Endothelial cell of umbilical vein (primary cell): ENCODE results near the gene ASPSCR1. TPM values are rescaled to one million over a fixed set of nuclear protein-coding genes. Genes with fewer than 3 reads are reported as not detected.
"Not testable (repeated sequence)": the region's sequence is repeated elsewhere in the genome, so short reads cannot be mapped to it uniquely, and the experiment has no call there.

Source experiments
- BruUV-seq: library from RNA; stranded (reverse); fragments of 400-500 nt; replicated peaks from 2 replicates; lab custom pipeline; 2021; lab: Mats Ljungman, UMichigan
- CTCF ChIA-PET: fragments of 300-600, 350-600 bp; sonication (Branson Sonifier 250); formaldehyde crosslinking; loops from one replicate; lab custom pipeline; 2021; ENCODE audit warnings: antibody characterized with exemption, inconsistent platforms; lab: Charles Lee
- POLR2A ChIA-PET: fragments of 300-600, 350-600 bp; sonication (Branson Sonifier 250); formaldehyde crosslinking; loops from one replicate; lab custom pipeline; 2021; ENCODE audit warnings: antibody characterized with exemption, inconsistent platforms; lab: Charles Lee
- DNase-seq: peaks from one replicate; pipeline ENCODE4 v3.0.0-alpha.2; 2011; ENCODE audit warnings: low read depth, low spot score
- FAIRE-seq: peaks from 2 replicates; lab custom pipeline; 2011; peaks lifted over from hg19 to GRCh38; lab: Jason Lieb, UNC
- H2AFZ ChIP-seq: 2 replicates; pipeline ENCODE4 v1.6.0; 2012; ENCODE audit warnings: low read depth, low read length, control low read depth, inconsistent platforms
- H3K27ac ChIP-seq: 2 replicates; pipeline ENCODE4 v1.5.1; 2011; ENCODE audit warnings: low read depth, mild to moderate bottlenecking, control low read depth, low read length, moderate library complexity; ENCODE audit not compliant: insufficient read depth
- H3K27me3 ChIP-seq, 2 experiments: 2 replicates each; pipeline versions ENCODE4 v1.6.0 to v1.6.1; 2011; ENCODE audit warnings: low read length in 2 of 2, mixed read lengths in 1 of 2; ENCODE audit not compliant: control insufficient read depth in 2 of 2, insufficient read depth in 2 of 2
- H3K36me3 ChIP-seq, 2 experiments: 2 replicates in 1 of 2; 3 replicates in 1 of 2; pipeline ENCODE4 v1.5.1; 2011; ENCODE audit warnings: low read length in 2 of 2, mild to moderate bottlenecking in 1 of 2, moderate library complexity in 1 of 2; ENCODE audit not compliant: control insufficient read depth in 2 of 2, insufficient read depth in 2 of 2; ENCODE audit errors: extremely low read depth in 1 of 2
- H3K4me1 ChIP-seq: 3 replicates; pipeline ENCODE4 v1.5.1; 2011; ENCODE audit warnings: mild to moderate bottlenecking, low read length; ENCODE audit not compliant: control insufficient read depth, insufficient read depth; ENCODE audit errors: extremely low read depth
- H3K4me2 ChIP-seq: 2 replicates; pipeline ENCODE4 v1.6.1; 2011; ENCODE audit warnings: low read length, control low read depth, mixed read lengths; ENCODE audit not compliant: insufficient read depth
- H3K4me3 ChIP-seq, 3 experiments: fragments of 200-600 bp in 1 of 3; sonication (generic), shearing (Covaris generic) in 1 of 3; replicated peaks in 1 of 3; 2 replicates each; pipeline ENCODE4 v1.5.1; 2011 to 2016; ENCODE audit warnings: control low read depth in 3 of 3, low read length in 3 of 3, mild to moderate bottlenecking in 2 of 3, inconsistent platforms in 1 of 3, low read depth in 1 of 3, moderate library complexity in 1 of 3; ENCODE audit not compliant: insufficient read depth in 1 of 3
- H3K79me2 ChIP-seq: 2 replicates; pipeline ENCODE4 v1.6.0; 2012; ENCODE audit warnings: low read length, inconsistent platforms; ENCODE audit not compliant: control insufficient read depth, insufficient read depth
- H3K9ac ChIP-seq: replicated peaks from 2 replicates; pipeline ENCODE3; 2011; ENCODE audit warnings: low read length, control low read depth; ENCODE audit not compliant: insufficient read depth; ENCODE audit errors: extremely low read depth
- H3K9me1 ChIP-seq: replicated peaks from 3 replicates; pipeline ENCODE4 v1.6.0; 2011; ENCODE audit warnings: mild to moderate bottlenecking, low read length; ENCODE audit not compliant: control insufficient read depth, insufficient read depth; ENCODE audit errors: extremely low read depth
- H3K9me3 ChIP-seq: replicated peaks from 2 replicates; pipeline ENCODE4 v1.5.1; 2012; ENCODE audit warnings: low read length, inconsistent platforms; ENCODE audit not compliant: control insufficient read depth, insufficient read depth
- H4K20me1 ChIP-seq: replicated peaks from 2 replicates; pipeline ENCODE3; 2011; ENCODE audit warnings: mild to moderate bottlenecking, low read length; ENCODE audit not compliant: control insufficient read depth, insufficient read depth; ENCODE audit errors: extremely low read depth
- EZH2 ChIP-seq: IDR thresholded peaks from 2 replicates; pipeline ENCODE4 v1.6.1; 2012; ENCODE audit warnings: borderline replicate concordance, low read depth, mild to moderate bottlenecking, moderate library complexity, low read length, inconsistent platforms; ENCODE audit not compliant: severe bottlenecking
- FOS ChIP-seq: IDR thresholded peaks from 2 replicates; pipeline ENCODE4 v1.6.1; 2011; ENCODE audit warnings: mild to moderate bottlenecking, low read length, moderate library complexity, borderline replicate concordance; ENCODE audit not compliant: insufficient read depth
- GATA2 ChIP-seq: IDR thresholded peaks from 2 replicates; pipeline ENCODE4 v1.7.0; 2011; ENCODE audit warnings: low read depth, mild to moderate bottlenecking, moderate library complexity, mixed read lengths, low read length; ENCODE audit not compliant: insufficient read length, insufficient read depth
- JUN ChIP-seq: IDR thresholded peaks from 2 replicates; pipeline ENCODE4 v1.6.1; 2011; ENCODE audit warnings: borderline replicate concordance, low read depth; ENCODE audit not compliant: insufficient read length, insufficient read depth
- MAX ChIP-seq: IDR thresholded peaks from 2 replicates; pipeline ENCODE4 v1.6.1; 2011; ENCODE audit not compliant: insufficient read depth, insufficient read length
- MYC ChIP-seq: IDR thresholded peaks from one replicate; pipeline ENCODE4 v1.6.1; 2011; ENCODE audit warnings: mild to moderate bottlenecking, low read depth, low read length
- POLR2A ChIP-seq: IDR thresholded peaks from 2 replicates; pipeline ENCODE4 v1.6.1; 2012; ENCODE audit warnings: low read depth, mild to moderate bottlenecking, control low read depth, low read length
- POLR2AphosphoS5 ChIP-seq: IDR thresholded peaks from 2 replicates; pipeline ENCODE4 v1.6.1; 2012; ENCODE audit warnings: low read depth, mild to moderate bottlenecking, control low read depth, low read length, moderate library complexity; ENCODE audit not compliant: insufficient read depth
- dilution Hi-C: fragments of 300-500 bp; cut with MboI; formaldehyde crosslinking; loops from one replicate; pipeline ENCODE4 v1.15.0; 2019; ENCODE audit warnings: low sequenced_read_pairs; ENCODE audit not compliant: extremely low pct_ligation_motif_present
- intact Hi-C: fragments of 100-400 bp; cut with micrococcal nuclease; formaldehyde crosslinking; loops from one replicate; pipeline ENCODE4 v1.10.0; 2022
- polyA plus RNA-seq, 4 experiments: library from polyadenylated mRNA; depleted of rRNA in 3 of 4; stranded (reverse) in 3 of 4; unstranded in 1 of 4; fragments of >200 nt; gene quantifications; 2 replicates each; pipeline versions ENCODE4 v1.2.1 to v1.2.3, GENCODE V29; 2011 to 2012; ENCODE audit warnings: missing spikeins in 1 of 4
- total RNA-seq: library from RNA; stranded (reverse); gene quantifications from 2 replicates; pipeline ENCODE4 v1.2.3, GENCODE V29; 2021
- TF ChIP-seq, protein P1 (sequence below), 2 donors: IDR thresholded peaks; 1 replicate in 1 of 2; 2 replicates in 1 of 2; pipeline ENCODE4 v1.5.1; 2011; ENCODE audit warnings: low read length in 2 of 2, mild to moderate bottlenecking in 2 of 2, moderate library complexity in 2 of 2, control low read depth in 1 of 2, inconsistent platforms in 1 of 2, low read depth in 1 of 2; ENCODE audit not compliant: insufficient read depth in 1 of 2; ENCODE audit errors: extremely low read depth in 1 of 2

The ASPSCR1 gene
- total and polyA plus RNA-seq, 2 donors (not counting 3 experiments of a cell fraction or from before 2014, with no cell fraction given) = 24.8 to 36.5 TPM

- POLR2A ChIA-PET = no interaction called here
- intact Hi-C loops = no loop called here
Measured at GRCh38 chr17:81952792-81953228, 24.6 kb upstream of the ASPSCR1 start.

GRCh38 chr17:81953443-81953842, 24.0 kb upstream of the ASPSCR1 start:
- dilution Hi-C loops, POLR2A ChIA-PET: not testable (repeated sequence)
- CTCF ChIA-PET = interaction anchor here (0.8 to 1.4 kb wide), 3 partner anchors 26 to 68 kb away, joined by 3 to 4 read pairs (median 3); partner anchors contain the start of gene MAFG

More at GRCh38 chr17:81952792-81953228, 24.6 kb upstream of the ASPSCR1 start:
- dilution Hi-C loops = no loop called here
- Histone ChIP-seq H4K20me1 (no peaks in the 10 kb centered on the region), H3K79me2 (no peaks in the 10 kb centered on the region), H3K4me3 (no peak overlapping the region), H3K9me3 (no peaks in the 10 kb centered on the region), H3K4me1 (no peaks in the 10 kb centered on the region), H2AFZ (no peak overlapping the region), H3K27ac (no peak overlapping the region), H3K27me3 (no peaks in the 10 kb centered on the region), H3K9me1 (no peaks in the 10 kb centered on the region), H3K4me2 (no peak overlapping the region), H3K9ac (no peak overlapping the region), H3K36me3 (no peaks in the 10 kb centered on the region)
- BruUV-seq = no TSS peak
- no peak for FAIRE-seq
- TF ChIP-seq GATA2 (no peak), JUN (no peak), POLR2A (no peak), POLR2AphosphoS5 (no peak), MAX (no peak), EZH2 (no peak), FOS (no peak), MYC (no peak)
- TF ChIP-seq, protein P1, sequence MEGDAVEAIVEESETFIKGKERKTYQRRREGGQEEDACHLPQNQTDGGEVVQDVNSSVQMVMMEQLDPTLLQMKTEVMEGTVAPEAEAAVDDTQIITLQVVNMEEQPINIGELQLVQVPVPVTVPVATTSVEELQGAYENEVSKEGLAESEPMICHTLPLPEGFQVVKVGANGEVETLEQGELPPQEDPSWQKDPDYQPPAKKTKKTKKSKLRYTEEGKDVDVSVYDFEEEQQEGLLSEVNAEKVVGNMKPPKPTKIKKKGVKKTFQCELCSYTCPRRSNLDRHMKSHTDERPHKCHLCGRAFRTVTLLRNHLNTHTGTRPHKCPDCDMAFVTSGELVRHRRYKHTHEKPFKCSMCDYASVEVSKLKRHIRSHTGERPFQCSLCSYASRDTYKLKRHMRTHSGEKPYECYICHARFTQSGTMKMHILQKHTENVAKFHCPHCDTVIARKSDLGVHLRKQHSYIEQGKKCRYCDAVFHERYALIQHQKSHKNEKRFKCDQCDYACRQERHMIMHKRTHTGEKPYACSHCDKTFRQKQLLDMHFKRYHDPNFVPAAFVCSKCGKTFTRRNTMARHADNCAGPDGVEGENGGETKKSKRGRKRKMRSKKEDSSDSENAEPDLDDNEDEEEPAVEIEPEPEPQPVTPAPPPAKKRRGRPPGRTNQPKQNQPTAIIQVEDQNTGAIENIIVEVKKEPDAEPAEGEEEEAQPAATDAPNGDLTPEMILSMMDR (IDR thresholded peaks at IDR 0.05; ENCODE audit: extremely low read depth in 1 of 2, insufficient read depth in 1 of 2, low read depth in 1 of 2, low read length in 2 of 2) = no peak
- CTCF ChIA-PET = interaction anchor here (0.8 to 1.4 kb wide), 2 partner anchors 25 to 67 kb away, joined by 3 to 4 read pairs; partner anchors contain the start of gene MAFG
- DNase-seq = no peak

More at GRCh38 chr17:81953443-81953842, 24.0 kb upstream of the ASPSCR1 start:
- H3K9ac ChIP-seq, DNase-seq, H2AFZ ChIP-seq, H3K9me1 ChIP-seq, H3K27me3 ChIP-seq, H3K4me1 ChIP-seq, H3K79me2 ChIP-seq, H3K4me3 ChIP-seq, H3K36me3 ChIP-seq, FAIRE-seq, intact Hi-C loops, BruUV-seq, H3K4me2 ChIP-seq, H3K27ac ChIP-seq, H4K20me1 ChIP-seq, H3K9me3 ChIP-seq: not testable (repeated sequence)
